B cell (primary cell): ENCODE measurements around the gene RMDN2.

Source experiments
- CTCF ChIP-seq: fragments of 200-600 bp; IDR thresholded peaks from one replicate; pipeline ENCODE4 v1.8.0; 2022; ENCODE audit warnings: antibody characterized with exemption, mild to moderate bottlenecking
- EZH2 ChIP-seq: IDR thresholded peaks from 2 replicates; pipeline ENCODE4 v1.6.1; 2012; ENCODE audit warnings: borderline replicate concordance, low read depth, mild to moderate bottlenecking, moderate library complexity, low read length; ENCODE audit not compliant: insufficient read depth, poor library complexity, severe bottlenecking

- TF ChIP-seq CTCF (no peak), EZH2 (no peak)
Measured at GRCh38 chr2:37895140-37895539, 29.9 kb upstream of the RMDN2 start.
